HG02610 (cell line): ENCODE results near the gene ALG3.

Experiments used
- ATAC-seq: cut with Tn5 transposase; IDR thresholded peaks from one replicate; pipeline ENCODE4 v1.9.1; 2021; ENCODE audit warnings: mild to moderate bottlenecking, moderate library complexity; ENCODE audit not compliant: unreplicated experiment

ALG3 gene

DNA sequence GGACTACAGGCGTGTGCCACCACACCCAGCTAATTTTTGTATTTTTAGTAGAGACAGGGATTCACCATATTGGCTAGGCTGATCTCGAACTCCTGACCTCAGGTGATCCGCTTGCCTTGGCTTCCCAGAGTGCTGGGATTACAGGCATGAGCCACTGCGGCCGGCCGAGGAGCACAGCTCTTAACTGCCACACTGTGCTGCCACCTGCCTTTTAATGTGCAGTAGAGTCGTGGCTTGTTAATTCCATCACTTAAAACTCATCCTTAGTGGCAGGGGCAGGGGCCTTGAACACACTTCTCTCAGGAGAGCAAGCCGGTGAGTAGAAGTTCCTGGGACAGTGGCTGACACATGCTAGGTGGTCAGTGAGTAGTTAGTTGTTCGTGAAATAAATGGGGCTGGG is 50.3 kb downstream of the ALG3 start:
- ATAC-seq = no peak

DNA sequence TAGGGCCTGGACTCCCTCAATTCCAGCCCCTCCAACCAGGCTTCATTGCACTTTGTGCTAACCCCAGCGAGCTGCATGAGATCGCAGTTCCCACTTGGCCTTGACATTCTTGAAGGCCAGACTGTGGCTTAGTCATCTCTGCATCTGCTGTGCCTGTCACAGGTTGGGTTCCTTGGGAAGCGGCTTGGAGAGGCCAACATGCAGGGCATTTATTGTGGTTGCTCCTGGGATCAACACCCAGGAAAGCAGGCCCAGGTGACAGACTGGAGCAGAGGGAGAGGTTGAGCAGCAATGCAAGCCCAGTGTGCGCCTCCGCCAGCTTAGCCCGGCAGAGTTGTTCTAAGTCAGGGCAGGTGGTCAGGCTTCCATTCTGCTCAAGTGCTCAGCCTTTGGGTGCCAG is 52.2 kb downstream of the ALG3 start:
- ATAC-seq = no peak

DNA sequence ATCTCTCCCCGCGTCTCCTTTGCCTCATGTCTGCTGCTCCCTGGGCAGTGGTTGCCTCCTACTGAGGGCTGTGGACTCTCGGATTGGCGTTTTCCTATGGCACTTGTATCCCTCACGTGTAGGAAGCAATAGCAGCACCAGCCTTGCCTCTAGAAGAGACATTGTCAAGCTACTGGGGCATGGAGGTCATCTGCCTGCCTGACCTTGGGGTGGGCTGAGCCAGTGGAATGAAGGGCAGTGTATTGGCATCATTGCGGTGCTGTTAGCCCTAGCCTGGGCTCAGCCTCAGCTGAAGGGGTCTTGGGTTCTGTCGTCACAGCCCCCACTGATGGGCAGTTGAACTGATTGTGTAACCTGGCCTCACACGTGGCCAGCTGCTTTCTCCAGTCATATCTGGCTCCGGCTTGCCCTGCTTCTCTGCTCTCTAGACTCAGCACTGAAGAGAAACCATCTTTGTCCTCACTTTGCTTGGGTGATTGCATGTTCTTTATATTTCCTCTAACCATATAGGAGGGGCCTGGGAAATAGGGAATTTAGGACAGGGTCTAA is 54.7 kb downstream of the ALG3 start:
- no peak for ATAC-seq

DNA sequence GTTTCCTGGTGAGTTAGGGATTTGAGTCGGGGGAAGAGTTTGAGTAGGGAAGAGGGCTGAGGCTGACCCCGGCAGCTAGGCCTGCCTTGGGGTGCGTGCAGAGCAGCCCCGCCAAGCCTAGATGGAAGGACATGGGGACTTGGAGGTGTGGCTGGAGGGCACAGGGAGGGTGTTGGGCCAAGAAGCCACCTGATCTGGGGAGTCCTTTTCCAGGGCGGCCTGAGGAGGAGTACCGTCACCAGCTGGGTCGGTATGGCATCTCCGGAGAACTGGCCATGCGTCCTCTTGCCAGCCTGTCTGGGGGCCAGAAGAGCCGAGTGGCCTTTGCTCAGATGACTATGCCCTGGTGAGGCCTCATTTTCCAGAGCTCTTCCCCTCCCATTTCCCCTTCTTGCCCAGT is 55.9 kb downstream of the ALG3 start:
- no peak for ATAC-seq
